NCI-H1092 (cell line): ENCODE results near the gene DDX31.
A peak's percentile ranks its signal among the peaks of the same experiment; 100 is the strongest.

Experiments used
- DNase-seq: peaks from one replicate; lab custom pipeline; 2025; lab: John Stamatoyannopoulos, UW

DDX31 gene

DNA sequence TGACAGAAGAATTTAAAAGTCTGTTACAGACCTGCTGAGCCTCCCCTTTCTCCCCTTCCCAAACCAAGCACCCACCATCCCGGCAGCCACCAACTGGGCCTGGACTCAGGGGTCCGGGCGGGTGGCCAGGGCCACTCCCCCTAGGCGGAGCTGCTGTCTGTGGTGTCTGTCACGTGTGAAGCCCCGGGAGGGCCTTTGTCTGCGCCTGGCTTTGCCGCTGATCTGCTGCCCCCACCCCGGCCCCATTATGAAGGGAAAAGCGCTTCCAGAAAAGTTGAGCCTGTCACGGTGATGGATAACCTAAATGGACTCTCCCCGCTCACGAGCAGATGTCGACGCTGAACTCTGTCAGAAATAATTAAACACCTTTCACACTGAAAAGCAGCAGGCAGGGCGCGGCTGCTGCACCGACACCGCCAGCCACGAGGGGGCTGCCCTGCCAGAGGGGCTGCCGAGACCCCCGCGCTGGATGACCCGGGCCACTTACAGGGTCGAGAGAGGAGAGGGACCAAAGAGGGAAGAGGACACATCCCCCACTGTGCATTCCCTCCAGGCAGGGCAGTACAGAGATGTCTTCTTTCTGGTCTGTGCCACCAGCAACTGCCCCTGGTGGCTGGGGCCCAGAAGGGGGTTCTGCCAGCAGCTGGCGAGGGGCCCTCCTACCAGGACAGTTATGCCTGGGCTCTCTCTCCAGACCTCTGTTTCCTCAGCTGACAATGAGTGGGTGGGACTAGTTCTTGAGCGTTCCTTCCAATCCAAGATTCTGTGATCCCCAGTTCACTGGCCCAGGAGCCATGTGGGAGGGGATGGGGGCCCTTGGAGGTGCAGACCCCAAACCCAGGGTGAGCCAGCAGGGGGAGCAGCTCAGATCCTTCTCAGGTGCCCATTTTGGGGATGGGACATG lies 123.4 kb downstream of the DDX31 start:
- DNase-seq: peak; percentile 68

DNA sequence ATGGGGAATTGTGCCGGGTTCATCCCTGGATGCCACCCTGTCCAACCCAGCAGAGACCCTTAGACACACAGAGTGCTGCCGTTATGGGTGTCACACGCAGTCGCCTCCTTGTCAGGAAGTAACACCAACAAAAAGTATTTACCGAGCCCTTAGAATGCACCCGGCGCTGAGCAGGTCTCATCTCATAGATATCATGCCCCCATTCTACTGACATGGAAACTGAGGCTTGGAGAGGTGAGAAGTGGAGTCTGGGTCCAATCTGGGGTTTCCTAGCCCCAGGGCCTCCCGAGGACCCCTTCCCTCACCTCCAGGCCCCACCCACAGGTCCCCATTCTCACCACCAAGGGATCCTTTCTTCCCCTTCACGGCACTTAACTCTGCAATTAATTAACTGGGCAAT lies 124.2 kb downstream of the DDX31 start:
- no peak for DNase-seq

DNA sequence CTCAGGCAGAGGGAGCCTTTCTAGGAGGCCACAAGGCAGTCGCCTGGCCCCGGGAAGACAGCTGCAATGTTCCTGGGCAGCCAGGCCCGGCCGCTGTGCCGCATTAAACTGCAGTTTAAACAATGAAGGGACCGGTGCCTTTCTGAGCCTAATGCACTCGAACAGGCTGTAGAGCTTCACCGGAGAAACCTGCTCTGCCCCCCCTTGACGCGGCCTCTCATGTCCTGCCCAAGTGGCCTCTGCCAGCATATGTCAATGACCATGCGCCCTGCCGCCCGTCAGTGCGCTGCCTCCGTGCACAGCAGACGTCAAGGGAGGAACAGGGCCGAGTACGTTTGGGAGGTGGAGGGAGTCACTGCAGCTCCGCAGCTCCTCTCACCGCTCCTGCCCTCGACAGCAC lies 125.8 kb downstream of the DDX31 start:
- peak; percentile 18 for DNase-seq

DNA sequence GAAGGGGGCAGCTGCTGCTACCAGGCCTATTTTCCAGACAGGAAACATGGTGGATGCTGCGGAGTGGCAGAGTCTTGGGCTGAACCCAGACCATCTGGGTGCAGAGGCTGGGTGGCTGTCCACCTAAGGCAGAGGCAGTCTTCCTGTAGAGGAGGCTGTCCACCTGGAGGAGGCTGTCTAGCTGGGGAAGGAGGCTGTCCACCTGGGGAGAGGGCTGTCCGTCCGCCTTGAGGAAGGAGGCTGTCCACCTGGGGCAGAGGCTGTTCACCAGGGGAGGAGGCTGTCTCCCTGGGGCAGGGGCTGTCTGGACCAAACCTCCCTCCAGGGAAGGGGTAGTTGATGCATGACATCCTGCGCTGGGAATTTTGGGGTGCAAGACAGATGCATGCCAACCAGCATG lies 126.5 kb downstream of the DDX31 start:
- DNase-seq: no peak
